RWPE1 (cell line): ENCODE results near the gene OTOS.

ENCODE experiments used
- CTCF ChIA-PET: fragments of 350-600 bp; sonication (Branson Sonifier 250); formaldehyde crosslinking; extraction: SDS; loops from one replicate; lab custom pipeline; 2021; lab: Yijun Ruan, JAX
- POLR2A ChIA-PET: fragments of 400-600 bp; formaldehyde crosslinking; extraction: SDS; loops from one replicate; lab custom pipeline; 2020; ENCODE audit warnings: antibody characterized with exemption; ENCODE audit not compliant: low non-redundant PET; lab: Yijun Ruan, JAX
- DNase-seq: peaks from one replicate; pipeline ENCODE4 v3.0.0; 2012; ENCODE audit warnings: low spot score
- H3K27ac ChIP-seq: fragments of 450-650 bp; 2 replicates; pipeline ENCODE4 v1.5.1; 2017
- TF ChIP-seq, protein P1 (sequence below): fragments of 450-650 bp; conservative IDR thresholded peaks from 2 replicates; pipeline ENCODE4 v1.5.1; 2017; ENCODE audit warnings: low read depth, mild to moderate bottlenecking

Gene OTOS

GRCh38 chr2:240165034-240165433 lies 24.6 kb upstream of the OTOS start:
- DNase-seq: no peak
- ChIA-PET CTCF (no interaction called here), POLR2A (no interaction called here)
- TF ChIP-seq, protein P1, sequence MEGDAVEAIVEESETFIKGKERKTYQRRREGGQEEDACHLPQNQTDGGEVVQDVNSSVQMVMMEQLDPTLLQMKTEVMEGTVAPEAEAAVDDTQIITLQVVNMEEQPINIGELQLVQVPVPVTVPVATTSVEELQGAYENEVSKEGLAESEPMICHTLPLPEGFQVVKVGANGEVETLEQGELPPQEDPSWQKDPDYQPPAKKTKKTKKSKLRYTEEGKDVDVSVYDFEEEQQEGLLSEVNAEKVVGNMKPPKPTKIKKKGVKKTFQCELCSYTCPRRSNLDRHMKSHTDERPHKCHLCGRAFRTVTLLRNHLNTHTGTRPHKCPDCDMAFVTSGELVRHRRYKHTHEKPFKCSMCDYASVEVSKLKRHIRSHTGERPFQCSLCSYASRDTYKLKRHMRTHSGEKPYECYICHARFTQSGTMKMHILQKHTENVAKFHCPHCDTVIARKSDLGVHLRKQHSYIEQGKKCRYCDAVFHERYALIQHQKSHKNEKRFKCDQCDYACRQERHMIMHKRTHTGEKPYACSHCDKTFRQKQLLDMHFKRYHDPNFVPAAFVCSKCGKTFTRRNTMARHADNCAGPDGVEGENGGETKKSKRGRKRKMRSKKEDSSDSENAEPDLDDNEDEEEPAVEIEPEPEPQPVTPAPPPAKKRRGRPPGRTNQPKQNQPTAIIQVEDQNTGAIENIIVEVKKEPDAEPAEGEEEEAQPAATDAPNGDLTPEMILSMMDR: no peak
- H3K27ac ChIP-seq: no peak overlapping the region

DNA sequence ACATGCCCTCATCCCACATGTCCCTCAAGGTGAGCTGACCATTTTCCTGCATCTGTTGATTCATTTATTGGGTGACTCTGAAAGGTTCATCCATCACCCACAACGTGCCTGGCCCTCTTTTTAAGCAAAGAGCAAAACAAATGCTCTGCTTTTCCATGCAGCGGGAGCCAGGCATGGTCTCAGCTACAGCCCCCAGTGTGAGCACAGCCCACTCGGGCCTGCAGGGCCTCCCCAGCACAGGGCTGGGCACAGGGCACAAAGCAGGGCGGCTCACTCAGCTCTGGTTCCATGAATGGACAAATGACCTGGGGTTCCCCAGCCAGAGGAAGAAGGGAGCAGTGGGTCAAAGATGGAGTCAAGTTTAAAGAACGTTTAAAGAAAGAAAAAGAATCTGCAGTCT lies 24.1 kb upstream of the OTOS start:
- no peak overlapping the region for H3K27ac ChIP-seq
- DNase-seq: no peak
- ChIA-PET POLR2A (no interaction called here), CTCF (no interaction called here)
- TF ChIP-seq, protein P1: no peak

DNA sequence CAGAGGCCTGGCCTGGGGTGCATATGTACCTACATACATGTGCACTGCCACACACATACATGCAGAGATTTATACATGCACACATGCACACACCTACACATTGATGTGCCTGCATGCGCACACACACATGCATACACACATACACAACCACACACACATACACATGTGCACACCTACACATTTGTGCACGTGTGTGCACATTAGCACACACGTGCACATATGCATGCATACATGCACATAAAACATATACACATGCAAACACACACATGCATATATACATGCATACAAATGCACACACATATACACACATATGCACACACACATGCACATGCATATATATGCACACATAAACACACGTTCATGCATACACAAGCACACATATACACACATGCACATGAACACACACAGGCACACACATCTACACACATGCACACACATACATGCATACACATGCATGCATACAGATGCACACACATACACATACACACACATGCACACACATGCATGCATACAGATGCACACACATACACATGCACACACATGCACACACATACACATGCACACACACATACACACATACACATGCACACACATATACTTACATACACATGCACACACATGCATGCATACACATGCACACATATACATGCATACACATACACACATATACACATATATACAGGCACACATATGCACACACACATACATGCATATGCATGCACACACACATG lies 23.6 kb upstream of the OTOS start:
- TF ChIP-seq, protein P1: no peak
- ChIA-PET POLR2A (interaction anchor here (0.6 kb wide), 1 partner anchor 138 kb away, joined by 7 read pairs; no protein-coding TSS in a partner anchor), CTCF (no interaction called here)
- no peak overlapping the region for H3K27ac ChIP-seq
- DNase-seq: no peak

- TF ChIP-seq, protein P1: no peak
- CTCF ChIA-PET: no interaction called here
- POLR2A ChIA-PET: interaction anchor here (0.6 kb wide), 1 partner anchor 137 kb away, joined by 7 read pairs; no protein-coding TSS in a partner anchor
- no peak for DNase-seq
- H3K27ac ChIP-seq: no peak overlapping the region
These were observed 22.7 kb upstream of the OTOS start for GRCh38 chr2:240162939-240163714.

GRCh38 chr2:240162531-240162930 lies 22.1 kb upstream of the OTOS start:
- ChIA-PET CTCF (no interaction called here), POLR2A (interaction anchor here (0.5 kb wide), 1 partner anchor 274 kb away, joined by 5 read pairs; no protein-coding TSS in a partner anchor)
- TF ChIP-seq, protein P1: no peak
- no peak for DNase-seq
- H3K27ac ChIP-seq: no peak overlapping the region

- no peak for DNase-seq
- TF ChIP-seq, protein P1: no peak
- ChIA-PET CTCF (no interaction called here), POLR2A (interaction anchor here (0.5 kb wide), 1 partner anchor 274 kb away, joined by 5 read pairs; no protein-coding TSS in a partner anchor)
- H3K27ac ChIP-seq: no peak overlapping the region
These were observed 21.6 kb upstream of the OTOS start for GRCh38 chr2:240162032-240162431.
